Measurements from ENCODE around the gene LSM14A. TPM values are rescaled to one million over a fixed set of nuclear protein-coding genes. Genes with fewer than 3 reads are reported as not detected.
"Not testable (repeated sequence)": the region's sequence is repeated elsewhere in the genome, so short reads cannot be mapped to it uniquely, and the experiment has no call there.

LSM14A gene
- polyA plus RNA-seq, 3 donors = 73.2 to 91.8 (median 82.7) TPM

- Mint-ChIP-seq H3K36me3 (no peaks in the 10 kb centered on the region), H3K27ac (no peak overlapping the region), H3K9me3 (peaks cover 0 to 3% (median 0%) of the 10 kb centered on the region in 7 donors), H3K4me1 (peaks cover 1% of the 10 kb centered on the region), H3K4me3 (no peak overlapping the region), H3K27me3 (ENCODE audit: low read depth in 3 of 3) (peaks cover 6 to 19% (median 8%) of the 10 kb centered on the region in 3 donors)
- H3K79me2 ChIP-seq (ENCODE audit: insufficient read depth, low read length) = no peaks in the 10 kb centered on the region
- no peak overlapping the region for H3K4me2 ChIP-seq (replicated peaks; ENCODE audit: extremely low read depth, low read length, poor library complexity, severe bottlenecking)
- H3K9ac ChIP-seq (ENCODE audit: insufficient read depth, low read length, poor library complexity, severe bottlenecking) = no peak overlapping the region
- DNase-seq = no peak
- WGBS (ENCODE audit: insufficient coverage) = 71% methylated on average over 4 of the region's 6 CpGs
- H3K27me3 ChIP-seq (ENCODE audit: control insufficient read depth in 2 of 2, insufficient read depth in 2 of 2, low read length in 2 of 2) = no peaks in the 10 kb centered on the region
- no peaks in the 10 kb centered on the region for H4K20me1 ChIP-seq (ENCODE audit: insufficient read depth, low read length)
- no peak overlapping the region for H2AFZ ChIP-seq (ENCODE audit: insufficient read depth, low read depth, low read length, poor library complexity, severe bottlenecking)
- intact Hi-C loops (cut with micrococcal nuclease) = no loop called here
- peaks cover 0 to 1% of the 10 kb centered on the region in 2 donors for H3K4me1 ChIP-seq (ENCODE audit: control insufficient read depth in 1 of 2, insufficient read depth in 2 of 2, low read length in 2 of 2)
- H3K4me3 ChIP-seq (replicated peaks in 1 of 3; ENCODE audit: low read depth in 2 of 3, low read length in 3 of 3) = no peak overlapping the region
- H3K36me3 ChIP-seq (replicated peaks in 1 of 2; ENCODE audit: control insufficient read depth in 1 of 2, insufficient read depth in 2 of 2, low read length in 2 of 2) = no peaks in the 10 kb centered on the region
- TF ChIP-seq CTCF (IDR thresholded peaks at IDR 0.05) = no peak
- no peaks in the 10 kb centered on the region for H3K9me3 ChIP-seq (replicated peaks in 1 of 2; ENCODE audit: control insufficient read depth in 1 of 2, insufficient read depth in 1 of 2, low read length in 2 of 2)
- H3K27ac ChIP-seq (ENCODE audit: low read depth in 1 of 2, low read length in 2 of 2) = no peak overlapping the region
Measured at GRCh38 chr19:34128558-34129250, 43.6 kb upstream of the LSM14A start.

GRCh38 chr19:34131100-34131499, 41.2 kb upstream of the LSM14A start:
- peaks cover 3 to 23% (median 6%) of the 10 kb centered on the region in 3 donors for H3K27me3 Mint-ChIP-seq (ENCODE audit: low read depth in 3 of 3)
- H3K4me3 Mint-ChIP-seq = no peak overlapping the region
- Histone ChIP-seq H3K9me3 (replicated peaks in 1 of 2; ENCODE audit: control insufficient read depth in 1 of 2, insufficient read depth in 1 of 2, low read length in 2 of 2) (no peaks in the 10 kb centered on the region), H3K27ac (ENCODE audit: low read depth in 1 of 2, low read length in 2 of 2) (no peak overlapping the region), H3K4me1 (ENCODE audit: control insufficient read depth in 1 of 2, insufficient read depth in 2 of 2, low read length in 2 of 2) (peaks cover 12 to 13% of the 10 kb centered on the region in 2 donors), H3K27me3 (ENCODE audit: control insufficient read depth in 2 of 2, insufficient read depth in 2 of 2, low read length in 2 of 2) (no peaks in the 10 kb centered on the region), H3K4me2 (replicated peaks; ENCODE audit: extremely low read depth, low read length, poor library complexity, severe bottlenecking) (no peak overlapping the region), H3K9ac (ENCODE audit: insufficient read depth, low read length, poor library complexity, severe bottlenecking) (no peak overlapping the region), H4K20me1 (ENCODE audit: insufficient read depth, low read length) (no peaks in the 10 kb centered on the region), H2AFZ (ENCODE audit: insufficient read depth, low read depth, low read length, poor library complexity, severe bottlenecking) (no peak overlapping the region), H3K4me3 (replicated peaks in 1 of 3; ENCODE audit: low read depth in 2 of 3, low read length in 3 of 3) (no peak overlapping the region), H3K79me2 (ENCODE audit: insufficient read depth, low read length) (no peaks in the 10 kb centered on the region), H3K36me3 (replicated peaks in 1 of 2; ENCODE audit: control insufficient read depth in 1 of 2, insufficient read depth in 2 of 2, low read length in 2 of 2) (no peaks in the 10 kb centered on the region)
- H3K27ac Mint-ChIP-seq = peak overlapping the region in 1 of 7 donors; percentile 49
- H3K36me3 Mint-ChIP-seq = no peaks in the 10 kb centered on the region
- TF ChIP-seq CTCF (IDR thresholded peaks at IDR 0.05) = no peak
- peaks cover 9% of the 10 kb centered on the region for H3K4me1 Mint-ChIP-seq
- no peak for DNase-seq
- peaks cover 0 to 3% (median 0%) of the 10 kb centered on the region in 7 donors for H3K9me3 Mint-ChIP-seq
- intact Hi-C loops (cut with micrococcal nuclease) = no loop called here

GRCh38 chr19:34132145-34132544, 40.2 kb upstream of the LSM14A start:
- H3K27ac ChIP-seq (ENCODE audit: low read depth in 1 of 2, low read length in 2 of 2); H3K4me2 ChIP-seq (replicated peaks; ENCODE audit: extremely low read depth, low read length, poor library complexity, severe bottlenecking); H2AFZ ChIP-seq (ENCODE audit: insufficient read depth, low read depth, low read length, poor library complexity, severe bottlenecking); H3K36me3 ChIP-seq (replicated peaks in 1 of 2; ENCODE audit: control insufficient read depth in 1 of 2, insufficient read depth in 2 of 2, low read length in 2 of 2); DNase-seq; H3K4me3 Mint-ChIP-seq; H3K9ac ChIP-seq (ENCODE audit: insufficient read depth, low read length, poor library complexity, severe bottlenecking); H3K36me3 Mint-ChIP-seq; H3K9me3 Mint-ChIP-seq; H3K27ac Mint-ChIP-seq; H3K9me3 ChIP-seq (replicated peaks in 1 of 2; ENCODE audit: control insufficient read depth in 1 of 2, insufficient read depth in 1 of 2, low read length in 2 of 2); H3K79me2 ChIP-seq (ENCODE audit: insufficient read depth, low read length); H3K4me3 ChIP-seq (replicated peaks in 1 of 3; ENCODE audit: low read depth in 2 of 3, low read length in 3 of 3); intact Hi-C loops (cut with micrococcal nuclease); H3K27me3 ChIP-seq (ENCODE audit: control insufficient read depth in 2 of 2, insufficient read depth in 2 of 2, low read length in 2 of 2); H4K20me1 ChIP-seq (ENCODE audit: insufficient read depth, low read length); H3K4me1 Mint-ChIP-seq: not testable (repeated sequence)
- peaks cover 3 to 21% (median 6%) of the 10 kb centered on the region in 3 donors for H3K27me3 Mint-ChIP-seq (ENCODE audit: low read depth in 3 of 3)
- H3K4me1 ChIP-seq (ENCODE audit: control insufficient read depth in 1 of 2, insufficient read depth in 2 of 2, low read length in 2 of 2) = peaks cover 12 to 13% of the 10 kb centered on the region in 2 donors
- WGBS (ENCODE audit: insufficient coverage) = no CpG with 5 or more reads among the region's 24 CpGs

All from CD14-positive monocyte (primary cell).